Sciatic nerve (tissue), 2 donors: ENCODE data around the gene MSMB. TPM values are rescaled to one million over a fixed set of nuclear protein-coding genes. Genes with fewer than 3 reads are reported as not detected.

Experiments
- ATAC-seq: fragments of 200-7000 bp; cut with Tn5 transposase; one replicate; pipeline ENCODE4 v1.9.1; 2020; ENCODE audit warnings: mild to moderate bottlenecking, moderate library complexity
- DNase-seq: peaks from one replicate; pipeline ENCODE4 v3.0.0-alpha.2; 2020; ENCODE audit warnings: low spot score
- intact Hi-C: fragments of 100-400 bp; cut with DNase I; formaldehyde crosslinking; loops from one replicate; pipeline ENCODE4 v1.14.2; 2022
- total RNA-seq: library from RNA; stranded (reverse); fragmentation: NEBNext Ultra II Directional; extraction: Animal tissue kit (Norgen Biotek cat#: 25700); gene quantifications from one replicate; pipeline ENCODE4 v1.2.1, GENCODE V29; 2021
- donor health status: DM: no; HTN: no; CAD: no.
- donor health status: DM: no; HTN: no; CAD: no.

Gene MSMB
- total RNA-seq, 1 donor from 2014 or later = not detected

- no peak for ATAC-seq
- DNase-seq = no peak
- intact Hi-C loops = no loop called here
Measured at GRCh38 chr10:46042527-46042926, 3.5 kb downstream of the MSMB start.

GRCh38 chr10:46040004-46040403 is 6.1 kb downstream of the MSMB start:
- ATAC-seq = no peak

GRCh38 chr10:46037107-46037825 is 8.8 kb downstream of the MSMB start:
- ATAC-seq (no peak), DNase-seq (no peak)
- intact Hi-C loops = no loop called here

More at GRCh38 chr10:46040004-46040403, 6.1 kb downstream of the MSMB start:
- no peak for DNase-seq
- intact Hi-C loops = loop anchor here (2.0 kb wide), 1 partner anchor 37 kb away; no protein-coding TSS in a partner anchor

- intact Hi-C loops = no loop called here
- ATAC-seq (no peak), DNase-seq (no peak)
Measured at GRCh38 chr10:46035923-46036849, 9.9 kb downstream of the MSMB start.

GRCh38 chr10:46033602-46034011 is 12.5 kb downstream of the MSMB start:
- ATAC-seq (no peak), DNase-seq (no peak)
- intact Hi-C loops = no loop called here

DNA sequence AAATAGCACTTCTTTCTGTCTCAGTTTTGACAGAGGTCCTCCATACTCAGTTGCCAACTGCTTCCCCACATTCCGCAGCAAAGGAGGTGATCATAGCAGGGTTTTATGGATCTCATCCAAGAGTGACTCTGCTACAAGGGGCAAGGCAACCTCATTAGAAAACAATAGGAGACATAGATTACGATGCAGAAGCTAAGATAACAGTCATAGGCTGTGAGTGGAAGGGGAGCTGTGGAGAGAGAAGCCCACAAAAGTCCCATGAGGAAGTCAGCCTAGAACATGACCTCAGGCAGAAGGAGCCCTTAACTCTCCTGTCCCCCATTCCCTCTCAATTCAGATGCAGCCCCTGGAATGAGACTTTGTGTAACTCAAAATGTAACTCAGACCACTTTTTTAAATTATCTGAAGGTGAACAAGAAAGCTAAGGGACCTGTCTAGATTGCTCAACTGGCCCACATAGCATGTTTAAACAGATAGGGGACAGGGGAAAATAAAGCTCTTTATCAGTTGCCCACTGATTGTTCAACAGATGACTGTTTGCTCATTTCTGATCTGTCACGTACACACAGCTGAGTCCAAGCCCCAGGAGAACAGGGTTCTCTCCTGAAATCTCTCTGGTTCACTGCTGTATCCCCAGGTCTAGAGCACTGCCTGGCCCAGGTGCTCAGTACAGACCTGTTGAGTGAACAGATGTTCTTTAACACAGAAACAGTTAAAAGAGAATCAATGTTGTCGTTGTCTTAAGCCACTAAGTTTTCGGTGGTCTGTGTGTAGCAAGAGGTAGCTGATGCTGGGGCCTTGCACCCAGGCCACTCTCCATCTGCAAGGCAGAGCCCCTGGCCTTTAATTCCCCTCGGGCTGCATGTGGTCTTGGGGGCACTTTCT is 14.2 kb downstream of the MSMB start:
- intact Hi-C loops = no loop called here
- ATAC-seq = no peak

GRCh38 chr10:46030091-46030937 is 15.8 kb downstream of the MSMB start, which contains the start of gene NCOA4:
NCOA4 (minus strand) TSS chr10:46030623; CDS start chr10:46016680, 13,943 bp downstream.
- intact Hi-C loops = no loop called here
- peak; percentile 99 for ATAC-seq
- DNase-seq = peak; percentile 99

More for the DNA sequence above, 14.2 kb downstream of the MSMB start:
- no peak for DNase-seq

DNA sequence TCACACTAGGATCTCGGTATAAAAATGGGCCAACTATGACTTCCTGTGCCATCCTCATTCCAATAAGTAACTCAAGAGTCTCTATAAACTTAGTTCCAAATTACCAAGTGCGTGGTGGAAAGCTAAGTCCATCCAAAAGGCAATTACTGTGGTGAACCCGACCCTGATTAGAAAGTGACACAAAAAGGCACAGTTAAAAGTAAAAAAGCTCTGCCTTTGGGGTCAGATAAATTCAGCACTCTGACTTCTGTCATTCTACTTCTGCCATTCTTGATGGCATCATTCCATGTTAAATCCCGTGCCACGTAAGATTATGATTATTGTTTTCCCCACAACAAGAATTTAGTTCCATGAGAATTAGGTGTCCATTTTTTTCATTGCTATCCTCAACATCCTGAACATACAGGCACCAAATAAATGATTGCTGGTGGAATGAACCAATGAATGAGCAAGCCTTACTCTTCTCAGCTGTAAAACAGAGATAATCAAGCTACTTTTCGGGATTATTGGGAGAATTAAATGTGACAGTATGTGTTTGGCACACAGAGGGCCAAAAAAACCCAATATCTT is 16.5 kb downstream of the MSMB start:
- no peak for ATAC-seq
- intact Hi-C loops = no loop called here
- no peak for DNase-seq

DNA sequence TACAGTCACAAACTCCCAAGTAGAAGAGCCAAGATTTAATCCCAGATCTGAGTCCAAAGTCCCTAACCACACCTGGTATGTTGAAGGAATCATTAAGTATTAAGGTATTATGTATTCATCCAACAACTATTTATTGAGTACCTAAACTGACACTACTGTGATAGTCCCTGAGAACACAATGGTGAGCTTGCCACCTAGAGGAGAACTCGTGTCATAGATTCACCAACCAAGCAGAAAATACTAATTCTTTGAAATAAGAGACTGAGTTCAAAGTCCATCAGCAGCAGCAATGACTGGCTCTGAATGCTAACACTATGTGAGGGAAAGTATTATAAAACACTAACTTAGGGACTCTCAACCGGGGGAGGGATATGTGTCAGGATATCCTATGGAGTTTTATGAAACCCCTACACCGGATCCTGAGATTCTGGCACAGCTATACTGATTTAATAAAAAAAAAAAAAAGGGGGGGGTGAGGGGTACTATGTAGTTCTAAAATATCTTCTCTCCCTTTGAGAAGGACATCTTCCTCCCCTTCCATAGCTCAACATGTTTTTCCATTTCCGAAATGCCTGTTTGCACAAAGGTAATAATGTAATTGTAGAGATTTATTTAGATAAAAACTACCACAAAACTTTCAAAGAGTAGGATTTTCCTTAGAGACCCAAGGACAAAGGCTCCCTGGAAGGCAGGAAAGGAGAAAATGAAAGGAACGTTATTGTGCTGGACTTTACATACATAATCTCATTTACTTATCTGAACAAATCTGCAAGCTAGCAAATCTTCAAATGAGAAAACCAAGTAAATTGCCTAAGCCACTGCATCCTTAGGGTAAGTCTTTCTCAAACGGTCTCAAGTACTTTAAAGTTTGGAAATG is 17.2 kb downstream of the MSMB start:
- intact Hi-C loops = no loop called here
- no peak for DNase-seq
- ATAC-seq = no peak

DNA sequence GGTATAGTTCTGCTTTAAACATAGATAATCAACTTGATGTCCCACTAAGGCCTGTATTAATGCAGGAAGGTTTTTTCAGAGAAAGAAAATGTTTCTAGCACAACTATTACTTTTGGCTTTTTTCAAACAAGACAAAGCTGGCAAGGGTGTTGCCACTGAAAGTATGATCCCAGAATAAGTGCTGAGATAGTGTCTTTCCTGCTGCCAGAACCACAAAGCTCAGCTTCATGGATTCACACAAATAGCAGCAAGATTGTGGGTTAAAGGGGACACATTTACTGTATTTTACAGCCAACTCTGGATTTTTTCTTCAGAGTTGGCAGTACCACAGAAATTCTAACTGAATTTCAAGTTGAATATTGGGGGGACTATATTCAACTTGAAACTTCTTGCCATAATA is 20.0 kb downstream of the MSMB start:
- no peak for DNase-seq
- intact Hi-C loops = no loop called here
- no peak for ATAC-seq

- intact Hi-C loops = no loop called here
- DNase-seq = no peak
Measured at GRCh38 chr10:46025406-46025805, 20.7 kb downstream of the MSMB start.

DNA sequence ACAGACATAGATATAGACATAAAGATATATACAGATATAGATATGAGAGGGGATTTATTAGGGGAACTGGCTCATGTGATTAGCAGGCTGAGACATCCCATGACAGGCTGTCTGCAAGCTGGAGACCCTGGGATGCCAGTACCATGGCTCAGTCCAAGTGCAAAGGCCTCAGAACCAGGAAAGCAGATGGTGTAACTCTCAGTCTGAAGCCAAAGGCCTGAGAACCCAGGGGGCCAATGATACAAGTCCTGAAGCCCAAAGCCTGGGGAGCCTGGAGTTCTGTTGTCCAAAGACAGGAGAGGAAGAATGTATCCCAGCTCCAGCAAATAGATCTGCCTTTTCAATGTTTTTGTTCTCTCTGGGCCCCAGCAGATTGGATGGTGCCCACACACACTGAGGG is 21.1 kb downstream of the MSMB start:
- DNase-seq (no peak), ATAC-seq (no peak)
- intact Hi-C loops = no loop called here

More at GRCh38 chr10:46025406-46025805, 20.7 kb downstream of the MSMB start:
- ATAC-seq = no peak

GRCh38 chr10:46022978-46023702 is 22.9 kb downstream of the MSMB start:
- DNase-seq (peak; percentile 94), ATAC-seq (peak; percentile 98)
- intact Hi-C loops = no loop called here

GRCh38 chr10:46020344-46020657 is 25.8 kb downstream of the MSMB start:
- intact Hi-C loops = no loop called here
- DNase-seq (no peak), ATAC-seq (no peak)

DNA sequence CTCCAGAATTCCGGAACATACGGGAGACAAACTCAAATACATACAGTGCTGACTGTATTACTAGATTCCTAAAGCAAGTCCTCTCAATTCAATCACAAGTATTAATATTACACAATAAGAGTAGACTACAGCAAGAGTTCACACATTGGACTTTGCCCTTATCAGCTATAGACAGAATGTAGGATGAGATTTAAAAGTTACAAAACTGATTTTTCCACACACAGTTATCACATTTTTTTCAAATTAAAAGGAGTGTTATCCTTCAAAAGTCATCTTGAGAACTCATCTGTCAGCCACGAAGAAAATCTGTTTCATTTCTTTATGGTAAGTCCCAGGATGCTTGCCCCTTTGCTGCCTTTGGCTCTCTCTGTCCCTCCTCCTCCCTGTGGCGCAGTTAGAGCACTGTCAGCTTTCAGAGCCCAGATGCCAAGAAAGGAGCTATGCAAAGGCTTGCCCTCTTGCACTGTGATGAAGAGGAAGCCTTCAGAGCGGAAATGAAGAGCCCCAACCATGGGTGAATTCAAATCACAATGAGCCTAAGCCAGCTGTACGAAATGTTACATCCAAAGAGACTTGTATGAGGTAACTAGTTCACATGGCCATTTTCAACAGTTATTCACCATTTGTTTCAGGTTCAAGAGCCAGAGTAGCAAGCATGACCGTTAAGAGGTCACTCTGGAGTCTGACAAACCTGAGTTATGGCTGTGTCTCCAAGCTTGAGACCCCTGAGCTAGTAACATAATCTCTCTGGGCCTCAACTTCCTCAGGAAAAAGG is 26.3 kb downstream of the MSMB start:
- ATAC-seq = peak; percentile 33
- intact Hi-C loops = no loop called here
- DNase-seq = no peak

- no peak for DNase-seq
- no peak for ATAC-seq
Measured at GRCh38 chr10:46019177-46019528, 26.9 kb downstream of the MSMB start.

More at GRCh38 chr10:46019177-46019528, 26.9 kb downstream of the MSMB start:
- intact Hi-C loops = no loop called here
